Effector memory CD4-positive, alpha-beta T cell (primary cell): ENCODE results near the gene ARMH1.

Source experiments
- DNase-seq, 3 donors: peaks; one replicate each; pipeline ENCODE4 v3.0.0-alpha.2; 2020
- H3K27ac ChIP-seq: 2 replicates; pipeline ENCODE4 v1.7.0; 2013; ENCODE audit warnings: mild to moderate bottlenecking, low read length, moderate library complexity; ENCODE audit not compliant: insufficient read depth, poor library complexity, severe bottlenecking
- H3K27me3 ChIP-seq: replicated peaks from 2 replicates; pipeline ENCODE4 v1.7.0; 2013; ENCODE audit warnings: mild to moderate bottlenecking, low read length; ENCODE audit not compliant: insufficient read depth, control insufficient read depth, poor library complexity, severe bottlenecking
- H3K36me3 ChIP-seq: 2 replicates; pipeline ENCODE4 v1.7.0; 2013; ENCODE audit warnings: mild to moderate bottlenecking, low read length, moderate library complexity; ENCODE audit not compliant: control insufficient read depth, insufficient read depth
- H3K4me1 ChIP-seq: 2 replicates; pipeline ENCODE4 v1.7.0; 2013; ENCODE audit warnings: low read length, mild to moderate bottlenecking; ENCODE audit not compliant: control insufficient read depth, insufficient read depth, poor library complexity, severe bottlenecking
- H3K4me3 ChIP-seq: 2 replicates; pipeline ENCODE4 v1.7.0; 2013; ENCODE audit warnings: low read length, low read depth, mild to moderate bottlenecking; ENCODE audit not compliant: insufficient read depth, poor library complexity, severe bottlenecking
- H3K9me3 ChIP-seq: 2 replicates; pipeline ENCODE4 v1.7.0; 2013; ENCODE audit warnings: mild to moderate bottlenecking, low read length, moderate library complexity; ENCODE audit not compliant: control insufficient read depth
- total RNA-seq, 3 donors: gene quantifications; one replicate each; lab custom pipeline; 2026; lab: John Stamatoyannopoulos, UW

Gene ARMH1
- total RNA-seq, result 9.1 to 33.5 (median 22.1) reads per million in 3 donors

DNA sequence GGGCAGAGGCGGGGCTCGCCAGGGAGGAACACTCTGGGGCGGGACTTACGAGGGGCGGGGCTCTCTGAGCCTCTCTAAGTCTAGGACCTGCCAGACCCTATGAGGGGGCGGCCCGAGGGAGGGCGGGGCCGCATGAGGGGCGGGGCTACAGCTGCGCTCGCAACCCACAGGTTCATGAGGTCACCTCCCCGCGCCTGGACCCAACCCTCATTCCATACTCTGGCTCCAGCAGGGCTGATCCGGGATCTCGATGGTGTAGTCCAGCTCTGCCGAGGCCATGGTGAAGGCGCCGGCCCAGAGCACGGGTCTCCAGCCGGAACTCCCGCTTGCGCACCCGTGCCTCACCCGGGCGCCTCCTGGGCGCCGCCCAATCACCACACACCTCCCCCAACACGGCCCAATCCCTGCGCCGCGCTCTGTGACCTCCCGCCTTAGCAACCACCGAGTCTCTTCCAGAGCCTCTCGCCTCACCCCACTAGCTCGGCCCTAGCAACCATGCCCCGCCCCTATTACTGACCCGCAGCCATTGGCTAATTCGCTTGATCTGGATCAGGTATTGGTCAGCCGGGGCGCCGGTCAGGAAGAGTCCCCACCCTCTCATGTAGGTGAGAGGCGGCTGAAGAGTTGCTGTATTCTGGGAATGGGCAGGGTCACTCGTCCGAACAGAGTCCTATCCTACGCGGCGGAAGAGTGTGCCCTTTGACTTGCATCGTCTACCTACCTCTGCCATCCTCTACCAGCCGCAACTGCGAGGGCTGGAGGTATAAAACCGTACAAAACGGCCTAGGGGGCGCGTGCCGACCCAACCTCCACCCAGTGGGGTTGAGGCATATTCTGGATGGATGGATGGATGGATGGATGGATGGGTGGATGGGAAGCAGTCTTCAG is at the start of gene ARMH1, which contains the start of gene TMEM53:
Gene ARMH1 (plus strand): TSS at position 602 of the 888 bp plus-strand sequence. CDS start 14,984 bp downstream, outside the sequence.
Gene TMEM53 (minus strand): TSS at position 369 of the 888 bp plus-strand sequence. CDS start 90 bp downstream, at position 279.
- peak; percentile 89 to 93 (median 92) for DNase-seq
- no peaks in the 10 kb centered on the region for H3K36me3 ChIP-seq
- H3K4me1 ChIP-seq, result peaks cover 4% of the 10 kb centered on the region
- peak within 1 kb of the TSS; percentile 80 for H3K27ac ChIP-seq
- H3K9me3 ChIP-seq, result no peaks in the 10 kb centered on the region
- H3K27me3 ChIP-seq, result no peaks in the 10 kb centered on the region
- peak within 1 kb of the TSS; percentile 92 for H3K4me3 ChIP-seq

GRCh38 chr1:44625348-44625747 is 49.2 kb upstream of the ARMH1 start:
- Histone ChIP-seq H3K27me3 (no peaks in the 10 kb centered on the region), H3K4me1 (no peaks in the 10 kb centered on the region), H3K36me3 (no peaks in the 10 kb centered on the region), H3K4me3 (no peak overlapping the region), H3K27ac (no peak overlapping the region), H3K9me3 (no peaks in the 10 kb centered on the region)
- DNase-seq, result no peak

DNA sequence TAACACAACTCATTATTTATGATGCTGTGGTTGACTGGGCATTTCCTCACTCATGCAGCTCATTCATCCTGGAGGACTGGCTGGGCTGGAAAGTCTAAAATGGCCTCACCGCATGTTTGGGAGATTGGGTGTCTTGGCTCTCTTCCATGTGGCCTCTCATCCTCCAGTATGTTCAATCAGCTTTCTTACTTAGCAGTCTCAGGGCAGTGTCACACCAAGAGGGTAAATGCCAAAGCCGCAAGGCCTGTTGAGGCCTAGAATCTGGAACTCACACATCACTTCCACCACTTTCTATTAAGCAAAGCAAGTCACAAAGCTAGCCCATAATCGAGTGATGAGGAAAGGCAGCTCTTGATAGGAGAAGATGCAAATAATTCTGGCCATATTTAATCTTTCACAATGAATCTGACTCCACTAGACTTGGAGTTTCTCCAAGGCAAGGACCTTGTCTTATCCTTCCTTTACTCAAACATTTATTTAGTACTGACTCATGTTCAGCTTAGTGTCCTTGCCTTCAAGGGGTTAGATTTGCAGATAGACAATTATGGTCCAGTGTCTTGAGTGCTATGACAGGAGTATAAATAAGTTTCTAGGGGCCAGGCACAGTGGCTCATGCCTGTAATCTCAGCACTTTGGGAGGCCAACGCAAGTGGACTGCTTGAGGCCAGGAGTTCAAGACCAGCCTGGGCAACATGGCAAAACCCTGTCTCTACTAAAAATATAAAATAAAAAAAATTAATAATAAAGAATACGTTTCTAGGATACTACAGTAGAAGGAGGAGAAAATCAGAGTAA is 45.4 kb upstream of the ARMH1 start:
- DNase-seq, result no peak
- Histone ChIP-seq H3K36me3 (peaks cover 11% of the 10 kb centered on the region), H3K4me1 (peaks cover 12% of the 10 kb centered on the region), H3K27ac (no peak overlapping the region), H3K4me3 (no peak overlapping the region), H3K27me3 (no peaks in the 10 kb centered on the region), H3K9me3 (no peaks in the 10 kb centered on the region)

- no peak for DNase-seq
These were observed 44.4 kb upstream of the ARMH1 start for GRCh38 chr1:44630116-44630515.

GRCh38 chr1:44631333-44631646 is 43.2 kb upstream of the ARMH1 start:
- no peaks in the 10 kb centered on the region for H3K27me3 ChIP-seq
- peaks cover 12% of the 10 kb centered on the region for H3K4me1 ChIP-seq
- DNase-seq, result no peak
- no peaks in the 10 kb centered on the region for H3K9me3 ChIP-seq
- peak overlapping the region; percentile 56 for H3K4me3 ChIP-seq
- H3K36me3 ChIP-seq, result peaks cover 32% of the 10 kb centered on the region
- peak overlapping the region; percentile 80 for H3K27ac ChIP-seq

More at GRCh38 chr1:44630116-44630515, 44.4 kb upstream of the ARMH1 start:
- Histone ChIP-seq H3K4me1 (peaks cover 12% of the 10 kb centered on the region), H3K27me3 (no peaks in the 10 kb centered on the region), H3K27ac (no peak overlapping the region), H3K4me3 (no peak overlapping the region), H3K36me3 (peaks cover 20% of the 10 kb centered on the region), H3K9me3 (no peaks in the 10 kb centered on the region)

GRCh38 chr1:44631647-44632539 is 42.6 kb upstream of the ARMH1 start:
- DNase-seq, result peak; percentile 70 to 84 (median 78)
- no peaks in the 10 kb centered on the region for H3K9me3 ChIP-seq

DNA sequence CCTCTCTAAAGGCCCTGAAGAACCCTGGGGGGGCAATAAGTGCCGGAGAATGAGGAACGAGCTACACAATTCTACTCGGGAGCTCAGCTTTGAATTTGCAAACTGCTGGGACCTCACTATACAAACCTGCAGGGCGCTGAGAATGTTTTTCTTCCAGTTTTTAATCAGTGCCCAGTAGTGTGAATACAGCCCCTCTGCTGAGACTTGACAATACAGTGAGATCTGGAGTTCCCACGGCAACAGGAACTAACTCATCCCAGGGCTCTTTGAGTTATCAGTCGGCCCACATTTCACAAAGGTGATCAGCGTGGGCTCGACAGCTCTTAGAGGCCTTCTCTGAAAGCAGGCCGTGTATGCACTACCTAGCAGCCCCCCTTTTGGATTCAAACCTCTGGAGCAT is 41.9 kb upstream of the ARMH1 start:
- peak overlapping the region; percentile 24 for H3K4me3 ChIP-seq
- H3K9me3 ChIP-seq, result no peaks in the 10 kb centered on the region
- H3K4me1 ChIP-seq, result peaks cover 12% of the 10 kb centered on the region
- peak overlapping the region; percentile 80 for H3K27ac ChIP-seq
- no peak for DNase-seq
- H3K36me3 ChIP-seq, result peaks cover 45% of the 10 kb centered on the region
- H3K27me3 ChIP-seq, result no peaks in the 10 kb centered on the region

More at GRCh38 chr1:44631647-44632539, 42.6 kb upstream of the ARMH1 start:
- Histone ChIP-seq H3K36me3 (peaks cover 38% of the 10 kb centered on the region), H3K27ac (peak overlapping the region; percentile 80), H3K4me3 (peak overlapping the region; percentile 56), H3K27me3 (no peaks in the 10 kb centered on the region), H3K4me1 (peaks cover 12% of the 10 kb centered on the region)

GRCh38 chr1:44634606-44635189 is 39.8 kb upstream of the ARMH1 start:
- H3K36me3 ChIP-seq, result peaks cover 66% of the 10 kb centered on the region
- no peaks in the 10 kb centered on the region for H3K27me3 ChIP-seq
- H3K9me3 ChIP-seq, result no peaks in the 10 kb centered on the region
- H3K4me1 ChIP-seq, result peaks cover 12% of the 10 kb centered on the region
- no peak overlapping the region for H3K27ac ChIP-seq
- no peak overlapping the region for H3K4me3 ChIP-seq
- DNase-seq, result no peak

DNA sequence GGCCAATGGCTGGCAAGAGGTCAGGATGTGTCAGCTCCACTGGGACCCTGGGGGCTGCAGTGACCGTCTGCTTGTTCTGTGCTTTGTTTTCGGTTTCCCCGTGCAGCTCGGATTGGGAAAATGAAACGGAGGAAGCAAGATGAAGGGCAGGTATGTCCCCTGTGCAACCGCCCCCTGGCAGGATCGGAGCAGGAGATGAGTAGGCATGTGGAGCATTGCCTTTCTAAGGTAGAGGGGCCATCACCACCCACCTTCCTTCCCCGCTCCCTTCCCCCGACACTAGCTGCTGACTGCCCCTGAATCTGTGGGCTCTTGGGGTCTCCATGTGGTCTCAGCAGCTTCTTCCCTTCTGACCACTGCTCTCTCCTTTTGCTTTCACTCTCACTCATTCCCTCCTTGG is 39.1 kb upstream of the ARMH1 start:
- no peak for DNase-seq
- Histone ChIP-seq H3K27me3 (no peaks in the 10 kb centered on the region), H3K4me3 (no peak overlapping the region), H3K27ac (no peak overlapping the region), H3K9me3 (no peaks in the 10 kb centered on the region), H3K4me1 (peaks cover 12% of the 10 kb centered on the region), H3K36me3 (peaks cover 73% of the 10 kb centered on the region)
